ENCODE data around the gene DSTN.

- TF ChIP-seq CTCF (IDR thresholded peaks at IDR 0.05) (no peak), POLR2AphosphoS5 (IDR thresholded peaks at IDR 0.05) (no peak), POLR2A (IDR thresholded peaks at IDR 0.05) (no peak)
Measured at GRCh38 chr20:17622851-17623508, 53.1 kb downstream of the DSTN start.

Data from breast epithelium (tissue), 3 donors.